Measurements from ENCODE around the gene MAJIN. TPM values are rescaled to one million over a fixed set of nuclear protein-coding genes. Genes with fewer than 3 reads are reported as not detected.
"Not testable (repeated sequence)": the region's sequence is repeated elsewhere in the genome, so short reads cannot be mapped to it uniquely, and the experiment has no call there.

Gene MAJIN
- total RNA-seq, 1 donor from 2014 or later: not detected

GRCh38 chr11:65008016-65008415, 36.1 kb upstream of the MAJIN start:
- Mint-ChIP-seq H3K4me3 (ENCODE audit: unreplicated experiment) (no peak overlapping the region), H3K9me3 (ENCODE audit: low read depth) (no peaks in the 10 kb centered on the region), H3K4me1 (ENCODE audit: low read depth) (peaks cover 11% of the 10 kb centered on the region), H3K27me3 (ENCODE audit: low read depth) (no peaks in the 10 kb centered on the region), H3K27ac (ENCODE audit: unreplicated experiment) (no peak overlapping the region), H3K36me3 (ENCODE audit: low read depth) (no peaks in the 10 kb centered on the region)
- TF ChIP-seq CTCF (IDR thresholded peaks at IDR 0.05): no peak
- no peak for DNase-seq (ENCODE audit: low spot score)

GRCh38 chr11:65003968-65004367, 32.1 kb upstream of the MAJIN start:
- not testable (repeated sequence) for H3K4me3 Mint-ChIP-seq (ENCODE audit: unreplicated experiment); H3K36me3 Mint-ChIP-seq (ENCODE audit: low read depth); H3K27ac Mint-ChIP-seq (ENCODE audit: unreplicated experiment); DNase-seq (ENCODE audit: low spot score); H3K4me1 Mint-ChIP-seq (ENCODE audit: low read depth); H3K9me3 Mint-ChIP-seq (ENCODE audit: low read depth); H3K27me3 Mint-ChIP-seq (ENCODE audit: low read depth)

- no peaks in the 10 kb centered on the region for H3K36me3 Mint-ChIP-seq (ENCODE audit: low read depth)
- H3K4me3 Mint-ChIP-seq (ENCODE audit: unreplicated experiment): no peak overlapping the region
- no peak for DNase-seq (ENCODE audit: low spot score)
- H3K27ac Mint-ChIP-seq (ENCODE audit: unreplicated experiment): no peak overlapping the region
- no peaks in the 10 kb centered on the region for H3K27me3 Mint-ChIP-seq (ENCODE audit: low read depth)
- H3K9me3 Mint-ChIP-seq (ENCODE audit: low read depth): no peaks in the 10 kb centered on the region
- TF ChIP-seq CTCF (IDR thresholded peaks at IDR 0.05): no peak
- peaks cover 9% of the 10 kb centered on the region for H3K4me1 Mint-ChIP-seq (ENCODE audit: low read depth)
Observed at GRCh38 chr11:65003282-65003681, 31.4 kb upstream of the MAJIN start.

- Mint-ChIP-seq H3K9me3 (ENCODE audit: low read depth) (no peaks in the 10 kb centered on the region), H3K4me3 (ENCODE audit: unreplicated experiment) (no peak overlapping the region), H3K4me1 (ENCODE audit: low read depth) (peaks cover 9% of the 10 kb centered on the region), H3K27me3 (ENCODE audit: low read depth) (no peaks in the 10 kb centered on the region), H3K36me3 (ENCODE audit: low read depth) (no peaks in the 10 kb centered on the region), H3K27ac (ENCODE audit: unreplicated experiment) (no peak overlapping the region)
- DNase-seq (ENCODE audit: low spot score): no peak
- TF ChIP-seq CTCF (IDR thresholded peaks at IDR 0.05): no peak
Observed at GRCh38 chr11:65002706-65003105, 30.8 kb upstream of the MAJIN start.

GRCh38 chr11:64999478-64999877, 27.6 kb upstream of the MAJIN start:
- Mint-ChIP-seq H3K9me3 (ENCODE audit: low read depth) (no peaks in the 10 kb centered on the region), H3K36me3 (ENCODE audit: low read depth) (no peaks in the 10 kb centered on the region), H3K4me1 (ENCODE audit: low read depth) (peaks cover 5% of the 10 kb centered on the region), H3K4me3 (ENCODE audit: unreplicated experiment) (no peak overlapping the region), H3K27me3 (ENCODE audit: low read depth) (no peaks in the 10 kb centered on the region), H3K27ac (ENCODE audit: unreplicated experiment) (no peak overlapping the region)
- no peak for TF ChIP-seq CTCF (IDR thresholded peaks at IDR 0.05)
- DNase-seq (ENCODE audit: low spot score): no peak

GRCh38 chr11:64998690-64999431, 27.0 kb upstream of the MAJIN start:
- peaks cover 5% of the 10 kb centered on the region for H3K4me1 Mint-ChIP-seq (ENCODE audit: low read depth)
- no peak overlapping the region for H3K27ac Mint-ChIP-seq (ENCODE audit: unreplicated experiment)
- no peak overlapping the region for H3K4me3 Mint-ChIP-seq (ENCODE audit: unreplicated experiment)
- no peaks in the 10 kb centered on the region for H3K27me3 Mint-ChIP-seq (ENCODE audit: low read depth)
- no peaks in the 10 kb centered on the region for H3K9me3 Mint-ChIP-seq (ENCODE audit: low read depth)
- DNase-seq (ENCODE audit: low spot score): no peak
- H3K36me3 Mint-ChIP-seq (ENCODE audit: low read depth): no peaks in the 10 kb centered on the region
- TF ChIP-seq CTCF (IDR thresholded peaks at IDR 0.05): no peak
